NCI-H446 (cell line): Measurements from ENCODE around the gene ACP1.
"Not testable (repeated sequence)": the region's sequence is repeated elsewhere in the genome, so short reads cannot be mapped to it uniquely, and the experiment has no call there.

ENCODE experiments used
- DNase-seq, 2 experiments: peaks; one replicate each; lab custom pipeline; 2025; lab: John Stamatoyannopoulos, UW

ACP1 gene

DNA sequence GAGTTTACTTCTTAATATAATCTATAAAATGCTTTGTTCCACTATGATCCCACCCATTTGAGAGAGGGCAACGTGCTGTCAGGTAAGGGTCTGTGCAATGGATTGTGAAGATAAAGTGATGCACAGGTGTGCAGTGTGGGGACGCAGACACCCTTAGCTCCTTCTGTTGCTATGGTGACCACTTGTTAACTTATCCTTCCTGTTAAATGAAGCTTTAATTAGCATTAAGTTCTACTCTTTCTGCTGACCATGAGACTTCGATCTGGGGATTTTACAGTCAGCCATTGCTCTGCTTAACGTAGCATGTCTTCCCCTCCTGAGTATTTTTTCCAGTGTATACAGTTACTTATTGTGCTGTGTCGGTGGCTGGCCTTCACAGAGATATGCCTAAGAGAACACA lies 46.2 kb downstream of the ACP1 start:
- no peak for DNase-seq

DNA sequence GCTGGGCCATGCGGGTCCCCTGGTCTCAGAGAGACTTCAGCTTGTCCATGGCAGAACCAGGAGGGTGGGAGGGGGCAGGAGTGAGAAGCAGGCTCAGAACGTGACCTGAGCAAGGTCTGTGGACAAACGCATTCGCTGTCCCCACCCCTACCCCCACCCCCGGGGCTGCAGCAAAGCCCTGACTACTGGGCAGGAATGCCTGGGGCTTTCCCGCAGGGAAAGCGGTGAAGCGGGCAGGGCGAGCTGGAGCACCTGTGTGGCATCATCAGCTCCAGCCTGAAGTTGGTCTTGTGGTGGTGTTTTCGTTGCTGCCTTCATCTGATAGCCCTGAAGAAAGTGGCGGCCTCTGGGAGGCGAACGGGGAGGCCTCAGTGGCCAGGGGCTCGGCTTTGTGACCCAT lies 49.2 kb downstream of the ACP1 start:
- DNase-seq, result no peak

- no peak for DNase-seq
Measured at GRCh38 chr2:314561-315336, 50.0 kb downstream of the ACP1 start.

GRCh38 chr2:315925-316324 lies 51.2 kb downstream of the ACP1 start:
- not testable (repeated sequence) for DNase-seq

DNA sequence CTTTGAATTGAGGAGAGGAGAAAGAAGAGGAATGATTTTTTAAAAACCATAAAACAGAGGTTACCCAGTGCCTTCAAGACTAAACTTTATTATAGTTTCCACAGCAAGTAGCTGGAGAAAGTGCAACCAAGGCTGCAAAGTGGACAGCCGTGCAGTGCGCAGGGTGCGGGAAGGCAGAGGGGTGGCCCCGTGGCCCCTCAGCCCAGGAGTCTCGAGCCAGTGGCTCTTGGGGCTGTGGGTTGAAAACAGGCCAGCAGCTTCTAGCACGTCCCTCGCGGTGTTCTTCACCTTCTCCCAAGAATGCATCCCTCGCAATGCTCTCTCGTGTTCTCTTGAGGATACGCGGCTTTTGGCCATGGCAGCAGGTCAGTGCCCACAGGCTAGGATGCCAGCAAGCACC lies 51.6 kb downstream of the ACP1 start:
- no peak for DNase-seq

GRCh38 chr2:317501-318424 lies 53.0 kb downstream of the ACP1 start:
- DNase-seq, result no peak

- no peak for DNase-seq
Measured at GRCh38 chr2:319059-319600, 54.4 kb downstream of the ACP1 start.

- no peak for DNase-seq
Measured at GRCh38 chr2:320561-320960, 55.8 kb downstream of the ACP1 start.

- DNase-seq, result no peak
Measured at GRCh38 chr2:322326-322725, 57.6 kb downstream of the ACP1 start.

- DNase-seq, result no peak
Measured at GRCh38 chr2:323035-323434, 58.3 kb downstream of the ACP1 start.
